Measurements from ENCODE around the gene KIRREL3. TPM values are rescaled to one million over a fixed set of nuclear protein-coding genes. Genes with fewer than 3 reads are reported as not detected.

The KIRREL3 gene
- polyA plus RNA-seq, 1 experiment, result 2.3 TPM

- no peak for DNase-seq (ENCODE audit: low read depth, low spot score)
- POLR2A ChIA-PET, result no interaction called here
- Histone ChIP-seq H3K27ac (ENCODE audit: low read depth, low read length) (no peak overlapping the region), H3K27me3 (ENCODE audit: control insufficient read depth, insufficient read depth, low read length) (no peaks in the 10 kb centered on the region), H3K4me3 (ENCODE audit: low read depth, low read length) (no peak overlapping the region), H3K9me3 (ENCODE audit: control insufficient read depth, insufficient read depth, low read length) (no peaks in the 10 kb centered on the region)
- CTCF ChIA-PET, result interaction anchor here (1.3 to 2.7 kb wide), 3 partner anchors 11 to 263 kb away, joined by 3 to 12 read pairs (median 4); no protein-coding TSS in a partner anchor
- TF ChIP-seq CTCF (IDR thresholded peaks at IDR 0.05; ENCODE audit: low read depth, low read length), result no peak
These were observed 273.2 kb downstream of the KIRREL3 start for GRCh38 chr11:126727381-126727780.

DNA sequence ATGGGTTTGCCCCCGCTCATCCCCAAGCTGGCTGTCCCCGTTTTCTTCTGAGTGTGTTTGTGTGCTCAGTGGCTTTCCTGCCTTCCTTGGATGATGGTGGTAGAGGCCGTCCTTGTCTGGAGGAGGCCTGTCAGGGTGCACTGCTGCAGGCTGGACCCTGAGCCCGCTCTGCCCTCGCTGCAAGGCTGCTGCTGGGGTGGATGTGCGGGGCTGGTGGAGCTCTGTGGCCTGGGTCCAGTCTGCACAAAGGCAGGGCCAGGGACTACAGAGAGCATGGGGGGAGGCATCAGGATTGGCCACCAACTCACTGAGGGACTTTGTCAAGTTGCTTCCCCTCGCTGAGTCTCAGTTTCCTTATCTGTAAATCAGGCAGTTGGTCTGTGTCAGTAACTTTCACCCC lies 275.0 kb downstream of the KIRREL3 start:
- ChIA-PET POLR2A (no interaction called here), CTCF (no interaction called here)

DNA sequence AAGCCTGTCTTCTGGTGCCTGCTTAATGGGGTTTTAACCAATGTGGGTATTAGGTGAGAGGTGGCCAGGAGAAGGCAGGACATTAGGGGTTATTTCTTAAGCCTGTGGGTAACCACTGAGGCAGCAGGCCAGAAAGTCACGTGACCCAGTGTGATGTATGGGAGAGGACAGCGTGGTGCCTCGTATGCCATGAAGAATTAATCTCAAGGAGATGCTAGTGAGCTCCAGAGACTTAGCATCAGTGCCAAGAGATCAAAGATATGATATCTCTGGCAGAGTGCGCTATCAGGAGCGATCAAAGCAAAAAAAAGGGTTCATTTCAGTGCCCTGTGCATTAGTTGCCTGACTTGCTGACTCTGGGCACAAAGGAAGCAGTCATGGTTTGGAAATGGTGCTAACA lies 275.5 kb downstream of the KIRREL3 start:
- ChIA-PET CTCF (no interaction called here), POLR2A (no interaction called here)
- Histone ChIP-seq H3K9me3 (ENCODE audit: control insufficient read depth, insufficient read depth, low read length) (no peaks in the 10 kb centered on the region), H3K27me3 (ENCODE audit: control insufficient read depth, insufficient read depth, low read length) (no peaks in the 10 kb centered on the region), H3K4me3 (ENCODE audit: low read depth, low read length) (no peak overlapping the region), H3K27ac (ENCODE audit: low read depth, low read length) (no peak overlapping the region)
- DNase-seq (ENCODE audit: low read depth, low spot score), result no peak
- no peak for TF ChIP-seq CTCF (IDR thresholded peaks at IDR 0.05; ENCODE audit: low read depth, low read length)

More for the DNA sequence above, 275.0 kb downstream of the KIRREL3 start:
- TF ChIP-seq CTCF (IDR thresholded peaks at IDR 0.05; ENCODE audit: low read depth, low read length), result no peak
- H3K27me3 ChIP-seq (ENCODE audit: control insufficient read depth, insufficient read depth, low read length), result no peaks in the 10 kb centered on the region
- no peak overlapping the region for H3K4me3 ChIP-seq (ENCODE audit: low read depth, low read length)
- no peak overlapping the region for H3K27ac ChIP-seq (ENCODE audit: low read depth, low read length)
- DNase-seq (ENCODE audit: low read depth, low spot score), result no peak
- no peaks in the 10 kb centered on the region for H3K9me3 ChIP-seq (ENCODE audit: control insufficient read depth, insufficient read depth, low read length)

- DNase-seq (ENCODE audit: low read depth, low spot score), result no peak
- Histone ChIP-seq H3K27ac (ENCODE audit: low read depth, low read length) (no peak overlapping the region), H3K27me3 (ENCODE audit: control insufficient read depth, insufficient read depth, low read length) (no peaks in the 10 kb centered on the region), H3K9me3 (ENCODE audit: control insufficient read depth, insufficient read depth, low read length) (no peaks in the 10 kb centered on the region), H3K4me3 (ENCODE audit: low read depth, low read length) (no peak overlapping the region)
- ChIA-PET POLR2A (no interaction called here), CTCF (no interaction called here)
- TF ChIP-seq CTCF (IDR thresholded peaks at IDR 0.05; ENCODE audit: low read depth, low read length), result no peak
These were observed 276.9 kb downstream of the KIRREL3 start for GRCh38 chr11:126723665-126724045.

GRCh38 chr11:126722956-126723664 lies 277.5 kb downstream of the KIRREL3 start:
- no peak for TF ChIP-seq CTCF (IDR thresholded peaks at IDR 0.05; ENCODE audit: low read depth, low read length)
- Histone ChIP-seq H3K4me3 (ENCODE audit: low read depth, low read length) (no peak overlapping the region), H3K9me3 (ENCODE audit: control insufficient read depth, insufficient read depth, low read length) (no peaks in the 10 kb centered on the region), H3K27ac (ENCODE audit: low read depth, low read length) (no peak overlapping the region), H3K27me3 (ENCODE audit: control insufficient read depth, insufficient read depth, low read length) (no peaks in the 10 kb centered on the region)
- no peak for DNase-seq (ENCODE audit: low read depth, low spot score)
- ChIA-PET CTCF (interaction anchor here (0.6 to 2.4 kb wide), 3 partner anchors 8 to 267 kb away, joined by 3 to 10 read pairs (median 3); no protein-coding TSS in a partner anchor), POLR2A (no interaction called here)
